CD4-positive, alpha-beta T cell treated with Interleukin-6 for 4 hours (primary cell): Measurements from ENCODE around the gene CDK5R2.

ENCODE experiments used
- DNase-seq: peaks from one replicate; pipeline ENCODE4 v3.0.0-alpha.2; 2020; ENCODE audit warnings: mixed read lengths

The CDK5R2 gene

DNA sequence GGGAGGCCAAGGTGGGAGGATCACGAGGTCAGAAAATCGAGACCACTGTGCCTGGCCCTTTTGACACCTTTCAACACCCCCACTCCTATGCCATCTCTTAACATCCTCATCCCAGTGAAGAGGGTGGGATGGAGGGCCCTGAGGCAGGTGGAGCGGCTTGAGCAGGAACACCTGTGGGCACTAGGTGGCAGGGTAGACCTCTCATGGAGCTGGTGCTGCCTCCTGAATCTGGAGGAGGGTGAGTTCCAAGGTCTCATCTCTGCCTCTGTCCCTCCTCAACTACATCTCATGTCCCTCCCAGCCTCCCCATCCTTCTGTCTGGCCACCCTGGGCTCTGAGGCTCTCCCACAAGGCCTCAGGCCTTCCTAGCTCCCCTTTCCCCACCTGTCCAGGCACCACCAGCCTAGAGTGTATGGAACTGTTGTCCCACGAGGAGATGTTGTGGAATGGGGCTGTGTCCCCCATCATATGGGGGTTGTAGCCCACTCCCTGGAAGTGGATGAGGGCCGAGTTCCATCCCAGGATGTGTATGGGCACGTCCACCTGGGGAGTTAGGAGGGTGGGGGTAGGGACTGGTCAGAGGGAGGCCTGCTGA is 50.8 kb downstream of the CDK5R2 start:
- DNase-seq = peak; percentile 22

DNA sequence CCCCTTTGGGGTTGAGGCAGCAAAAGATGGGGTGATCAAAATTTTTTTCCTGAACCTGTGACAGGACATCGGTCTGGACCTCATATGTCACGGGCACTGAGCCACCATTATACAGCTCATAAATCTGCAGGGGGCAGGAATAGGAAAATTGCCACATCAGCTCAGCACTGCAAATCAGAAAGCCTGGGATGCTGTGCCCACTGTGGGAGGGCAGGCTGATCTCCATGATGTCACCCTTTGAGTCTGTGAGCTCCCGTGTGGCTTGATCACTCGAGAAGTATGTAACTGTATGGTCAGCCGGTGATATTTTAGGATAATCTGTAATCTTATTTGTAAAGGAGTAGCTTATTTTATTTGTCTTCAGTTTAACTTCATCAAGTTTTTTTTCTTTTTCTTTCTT is 51.4 kb downstream of the CDK5R2 start:
- no peak for DNase-seq
